Hematopoietic multipotent progenitor cell treated with erythropoietin and hydrocortisone succinate and interleukin-3 and kit ligand, for 17 days (in vitro differentiated cells): ENCODE data around the gene GLDC.
A peak's percentile ranks its signal among the peaks of the same experiment; 100 is the strongest.
"Not testable (repeated sequence)": the region's sequence is repeated elsewhere in the genome, so short reads cannot be mapped to it uniquely, and the experiment has no call there.

Experiments used
- DNase-seq: peaks from one replicate; pipeline ENCODE4 v3.0.0-alpha.2; 2015; ENCODE audit warnings: low spot score

Gene GLDC

DNA sequence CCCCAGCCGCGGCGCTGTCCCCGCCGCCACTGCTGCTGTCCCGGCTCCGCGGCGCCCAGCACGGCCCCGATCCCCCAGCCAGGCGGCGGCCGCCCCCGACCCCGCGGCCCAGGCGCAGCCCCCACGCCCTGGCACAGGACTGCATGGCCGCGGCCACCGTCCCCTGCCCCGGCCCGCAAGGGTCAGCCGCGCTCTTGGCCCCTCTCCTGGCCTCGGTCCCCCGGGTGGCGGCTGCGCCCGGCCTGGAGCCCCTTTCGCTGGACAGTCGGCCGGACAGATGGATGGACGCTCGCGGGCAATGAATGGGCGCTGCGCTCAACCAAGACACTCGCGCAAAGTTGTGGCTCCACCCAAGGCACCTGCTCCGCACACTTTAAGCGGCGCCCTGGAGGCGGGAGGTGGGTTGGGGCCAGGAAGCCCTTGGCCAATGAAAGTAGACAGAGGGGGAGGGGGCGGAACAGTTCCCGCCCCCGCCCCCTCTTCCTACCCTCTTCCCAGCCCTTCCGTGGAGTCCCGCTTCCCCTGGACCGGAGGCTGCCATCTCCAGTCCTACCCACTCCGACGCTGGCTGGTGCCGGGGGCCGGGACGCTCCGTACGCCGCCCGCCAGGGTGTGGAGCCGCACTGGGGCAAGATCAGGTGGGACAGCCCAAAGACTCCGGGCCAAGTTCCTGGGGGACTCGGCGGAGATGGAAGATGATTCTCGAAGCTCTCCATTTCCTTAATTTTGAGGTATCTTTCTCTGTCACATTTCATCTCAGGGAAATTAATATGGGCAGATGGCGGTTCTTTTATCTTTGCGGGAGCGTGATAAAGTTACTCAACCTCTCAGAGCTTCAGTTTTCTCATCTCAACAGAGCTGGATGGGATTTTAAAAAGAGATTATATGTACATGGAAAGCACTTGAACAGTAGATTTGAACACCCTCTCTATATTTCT, at the start of gene GLDC:
Gene GLDC, minus strand, starts transcription at position 375 of the 938 bp plus-strand sequence. Its CDS starts 230 bp downstream, at position 145.
- no peak for DNase-seq

DNA sequence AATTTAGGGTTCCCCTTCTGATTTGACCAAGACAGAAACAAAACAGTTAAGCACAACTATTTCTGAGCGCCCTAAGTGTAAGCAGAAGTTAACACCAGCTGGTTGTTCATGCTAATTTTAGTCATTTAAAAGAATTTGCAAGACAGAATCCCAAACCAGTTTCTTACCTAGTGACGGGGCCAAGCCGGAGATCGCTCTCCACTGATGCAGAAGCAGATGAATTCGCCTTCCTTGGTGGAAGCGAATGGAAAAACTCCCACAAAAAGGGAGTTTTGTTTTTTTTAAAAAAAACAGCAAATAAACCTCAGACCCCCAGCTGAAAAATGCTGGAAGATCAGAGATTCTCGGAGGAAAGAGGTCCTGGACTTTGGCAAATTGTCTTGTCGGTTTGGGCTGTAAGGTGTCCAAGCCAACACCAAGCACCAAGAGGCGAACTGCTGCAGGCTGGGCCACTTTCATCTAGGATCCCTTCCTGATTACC, 47.4 kb upstream of the GLDC start:
- peak; percentile 3 for DNase-seq

DNA sequence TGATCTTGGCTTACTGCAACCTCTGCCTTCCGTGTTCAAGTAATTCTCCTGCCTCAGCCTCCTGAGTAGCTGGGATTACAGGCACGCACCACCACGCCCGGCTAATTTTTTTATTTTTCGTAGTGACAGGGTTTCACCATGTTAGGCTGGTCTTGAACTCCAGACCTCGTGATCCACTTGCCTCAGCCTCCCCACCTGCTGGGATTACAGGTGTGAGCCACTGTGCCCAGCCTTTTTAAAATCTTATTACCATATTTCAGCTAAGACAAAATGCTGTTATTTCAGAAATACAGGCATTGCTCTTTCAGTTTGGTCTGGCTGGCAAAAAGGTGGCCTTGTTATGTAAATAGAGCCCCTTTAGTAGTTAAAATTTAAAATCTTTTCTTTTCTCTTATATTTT, 46.9 kb upstream of the GLDC start:
- DNase-seq, result no peak

DNA sequence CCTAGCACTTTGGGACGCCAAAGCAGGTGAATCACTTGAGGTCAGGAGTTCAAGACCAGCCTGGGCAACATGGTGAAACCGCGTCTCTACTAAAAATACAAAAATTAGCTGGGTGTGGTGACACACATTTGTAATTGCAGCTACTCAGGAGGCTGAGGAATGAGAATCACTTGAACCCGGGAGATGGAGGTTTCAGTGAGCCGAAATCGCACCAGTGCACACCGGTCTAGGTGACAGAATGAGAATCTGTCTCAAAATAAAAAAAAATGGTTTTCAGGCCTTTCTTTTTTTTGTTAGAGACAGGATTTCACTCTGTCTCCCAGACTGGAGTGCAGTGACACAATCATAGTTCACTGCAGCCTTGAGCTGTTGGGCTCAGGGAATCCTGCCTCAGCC, 45.1 kb upstream of the GLDC start:
- DNase-seq, result not testable (repeated sequence)

DNA sequence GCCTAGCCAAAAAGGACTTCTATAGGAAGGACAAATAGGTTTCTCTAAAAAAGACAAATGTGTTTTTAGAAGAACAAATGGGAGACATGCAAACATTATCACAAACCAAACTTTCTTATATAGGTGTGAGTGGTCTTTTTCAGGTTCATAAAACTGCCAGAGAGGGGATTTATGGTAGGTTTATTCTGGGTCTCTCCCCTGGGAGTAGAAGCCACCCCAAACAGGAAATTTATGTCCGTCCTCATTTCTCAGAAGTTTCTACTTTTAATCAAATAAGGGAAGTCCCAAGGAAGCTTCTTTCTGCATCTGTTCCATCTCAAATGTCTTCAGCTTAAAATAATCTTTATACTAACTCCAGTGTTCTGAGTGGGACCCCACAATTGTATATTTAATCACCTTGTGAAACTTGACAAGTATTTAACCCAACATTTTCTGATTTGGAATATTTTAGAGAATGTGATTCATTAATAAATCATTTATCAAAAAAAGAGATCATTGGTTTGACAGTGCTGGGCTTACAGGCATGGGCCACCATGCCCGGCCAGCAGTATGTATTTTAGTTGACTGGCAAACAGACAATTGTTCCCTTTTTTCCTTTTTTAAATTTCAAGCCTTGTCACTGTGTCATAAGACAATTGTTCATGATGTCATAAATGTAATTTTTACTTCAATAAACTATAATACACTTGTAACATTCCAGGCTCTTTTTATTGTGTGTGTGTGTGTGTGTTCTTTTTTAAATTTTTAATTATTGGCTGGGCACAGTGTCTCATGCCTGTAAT, 44.6 kb upstream of the GLDC start:
- DNase-seq, result peak; percentile 2

DNA sequence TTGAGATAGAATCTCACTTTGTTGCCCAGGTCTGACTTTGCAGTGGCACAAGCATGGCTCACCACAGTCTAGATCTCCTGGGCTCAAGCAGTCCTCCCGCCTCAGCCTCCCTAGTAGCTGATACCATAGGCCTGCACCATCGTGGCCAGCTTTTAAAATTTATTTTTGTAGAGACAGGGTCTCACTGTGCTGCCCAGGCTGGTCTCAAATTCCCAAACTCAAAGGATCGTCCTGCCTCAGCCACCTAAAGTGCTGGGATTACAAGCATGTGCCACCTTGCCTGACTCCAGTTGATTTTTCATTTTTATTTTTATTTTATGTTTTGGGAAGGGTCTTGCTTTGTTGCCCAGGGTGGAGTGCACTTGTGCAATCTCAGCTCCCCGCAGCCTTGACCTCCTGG, 41.7 kb upstream of the GLDC start:
- DNase-seq, result no peak

DNA sequence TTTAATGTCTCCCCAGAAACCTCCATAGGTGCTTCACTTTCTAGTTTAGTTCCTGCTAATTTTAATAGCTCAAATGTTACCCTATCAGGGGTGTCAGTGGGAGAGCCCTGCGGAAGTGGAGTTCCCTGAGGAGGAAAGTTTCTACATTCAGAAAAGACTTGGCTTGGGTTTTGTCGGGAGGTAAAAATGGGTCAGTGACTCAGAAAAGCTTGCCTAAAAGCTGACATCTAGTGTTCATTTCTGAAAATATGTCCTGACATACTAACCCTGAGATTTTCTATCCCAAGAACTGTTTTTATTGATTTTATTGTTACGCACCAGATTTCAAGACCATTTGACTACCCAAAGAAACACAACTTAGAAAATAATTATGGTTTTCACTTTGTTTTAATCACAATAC, 40.9 kb upstream of the GLDC start:
- peak; percentile 50 for DNase-seq

DNA sequence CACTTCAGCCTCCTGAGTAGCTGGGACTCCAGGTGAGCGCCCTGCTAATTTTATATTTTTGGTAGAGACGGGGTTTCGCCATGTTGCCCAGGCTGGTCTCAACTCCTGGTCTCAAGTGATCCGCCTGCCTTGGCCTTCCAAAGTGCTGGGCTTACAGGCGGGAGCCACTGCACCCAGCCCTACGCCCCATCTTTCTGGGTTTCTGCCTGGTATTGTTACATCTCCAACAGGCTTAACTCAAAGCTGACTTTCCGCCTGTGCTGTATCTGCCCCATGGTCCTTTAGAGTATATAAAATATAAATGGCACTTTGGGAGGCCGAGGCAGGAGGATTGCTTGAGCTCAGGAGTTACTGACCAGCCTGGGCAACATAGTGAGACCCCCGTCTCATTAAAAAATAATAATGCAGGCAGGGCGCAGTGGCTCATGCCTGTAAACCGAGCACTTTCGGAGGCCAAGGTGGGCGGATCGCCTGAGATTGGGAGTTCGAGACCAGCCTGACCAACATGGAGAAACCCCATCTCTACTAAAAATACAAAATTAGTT, 36.5 kb upstream of the GLDC start:
- DNase-seq, result no peak

DNA sequence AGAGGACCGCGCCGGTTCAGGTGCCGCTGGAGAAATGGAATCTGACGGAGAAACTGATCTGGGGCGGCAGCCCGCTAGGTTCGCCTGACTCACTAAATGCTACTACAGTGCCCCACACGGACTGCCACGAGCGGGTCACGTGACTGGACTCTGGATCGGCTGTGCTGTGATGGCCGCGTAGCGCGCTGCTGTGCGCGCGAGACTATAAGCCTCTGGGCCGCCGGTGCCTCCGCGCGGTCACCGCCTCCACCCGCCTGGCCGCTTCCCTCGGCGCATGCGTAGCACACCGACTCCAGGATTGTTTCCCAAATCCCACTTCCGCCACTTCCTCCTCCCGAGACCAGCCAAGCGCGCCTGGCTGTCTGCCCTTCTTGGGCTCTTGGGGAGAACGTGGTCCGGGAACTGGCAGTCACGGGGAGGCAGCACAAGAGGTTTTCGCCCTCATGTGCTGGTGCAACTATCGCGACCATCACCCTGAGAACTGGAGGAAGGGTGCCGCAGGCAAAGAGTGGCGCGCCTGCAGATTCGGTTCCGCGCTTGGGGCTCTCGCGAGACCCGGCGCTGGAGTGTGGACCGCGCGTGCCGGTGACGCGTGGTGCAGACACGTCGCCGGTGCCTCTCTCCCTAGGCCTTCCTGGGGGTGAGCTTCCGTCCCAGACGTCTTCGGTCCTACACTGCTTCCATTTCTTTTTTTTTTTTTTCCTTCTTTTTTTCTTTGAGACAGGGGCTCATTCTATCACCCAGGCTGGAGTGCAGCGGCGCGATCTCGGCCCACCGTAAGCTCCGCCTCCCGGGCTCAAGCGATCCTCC, 35.8 kb upstream of the GLDC start:
- DNase-seq, result peak; percentile 96

DNA sequence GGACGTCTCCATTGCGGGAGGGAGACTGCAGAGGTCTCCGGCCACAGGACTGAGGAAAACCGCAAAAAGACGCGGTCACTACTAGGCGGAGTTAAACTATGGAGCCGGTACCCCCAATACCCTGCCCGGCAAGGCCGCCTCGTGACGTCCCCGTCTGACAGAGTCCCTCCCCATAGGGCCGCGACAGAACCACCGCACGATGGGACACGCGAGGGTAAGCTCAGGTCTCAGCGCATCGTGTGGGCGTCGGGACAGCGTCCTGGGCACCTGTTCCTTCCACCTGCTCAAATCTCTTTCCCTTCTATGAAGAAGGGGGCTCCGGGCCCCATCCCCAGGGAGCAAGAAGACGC, 35.2 kb upstream of the GLDC start:
- no peak for DNase-seq

DNA sequence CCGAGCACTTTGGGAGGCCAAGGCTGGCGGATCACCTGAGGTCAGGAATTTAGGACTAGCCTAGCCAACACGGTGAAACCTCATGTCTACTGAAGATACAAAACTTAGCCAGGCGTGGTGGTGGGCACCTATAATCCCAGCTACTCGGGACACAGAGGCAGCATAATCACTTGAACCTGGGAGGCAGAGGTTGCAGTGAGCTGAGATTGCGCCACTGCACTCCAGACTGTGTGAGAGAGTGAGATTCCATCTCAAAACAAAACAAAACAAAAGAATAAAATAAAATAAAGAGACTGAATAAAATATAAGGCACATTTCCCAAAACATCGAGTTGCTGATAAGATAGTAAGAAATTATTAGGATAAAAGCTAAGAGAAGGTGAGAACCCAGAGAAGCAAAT, 32.3 kb upstream of the GLDC start:
- DNase-seq, result no peak

DNA sequence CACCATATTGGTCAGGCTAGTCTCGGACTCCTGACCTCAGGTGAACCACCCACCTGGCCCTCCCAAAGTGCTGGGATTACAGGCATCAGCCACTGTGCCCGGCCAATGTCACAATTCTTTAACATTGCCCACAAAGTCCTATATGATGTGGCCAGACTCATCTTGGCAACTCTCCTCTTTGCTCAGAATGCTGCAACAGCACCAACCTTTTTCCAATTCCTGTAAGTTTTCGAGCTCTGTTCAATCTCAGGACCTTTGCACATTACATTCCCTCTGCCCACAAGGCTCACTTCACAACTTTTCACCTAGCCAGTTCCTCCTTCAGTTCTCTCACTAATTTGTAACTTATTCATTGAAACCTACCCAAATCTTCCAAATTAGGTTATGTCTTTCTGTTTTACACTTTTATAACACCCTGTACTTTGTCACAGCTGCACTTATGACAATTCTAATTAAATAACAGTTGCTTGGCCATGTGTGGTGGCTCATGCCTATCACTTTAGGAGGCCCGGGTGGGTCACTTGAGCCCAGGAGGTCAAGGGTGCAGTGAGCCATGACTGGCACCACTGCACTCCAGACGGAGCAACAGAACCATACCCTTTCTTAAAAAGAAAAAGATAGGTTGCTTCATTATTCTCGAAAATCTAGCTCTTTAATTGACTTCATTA, 30.9 kb upstream of the GLDC start:
- DNase-seq, result no peak

DNA sequence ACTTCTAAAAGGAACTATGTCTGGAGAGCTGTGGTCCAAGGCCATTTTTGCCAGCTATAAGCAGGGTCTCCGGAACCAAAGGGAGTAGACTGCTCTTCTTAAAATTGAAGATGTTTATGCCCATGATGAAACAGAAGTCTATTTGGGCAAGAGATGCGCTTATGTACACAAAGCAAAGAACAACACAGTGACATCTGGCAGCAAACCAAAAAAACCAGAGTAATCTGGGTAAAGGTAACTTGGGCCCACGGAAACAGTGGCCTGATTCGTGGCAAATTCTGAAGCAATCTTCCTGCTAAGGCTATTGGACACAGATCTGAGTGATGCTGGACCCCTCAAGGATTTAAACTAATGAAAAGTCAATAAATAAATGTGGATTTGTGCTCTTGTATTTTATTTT, 29.7 kb upstream of the GLDC start:
- DNase-seq, result no peak

DNA sequence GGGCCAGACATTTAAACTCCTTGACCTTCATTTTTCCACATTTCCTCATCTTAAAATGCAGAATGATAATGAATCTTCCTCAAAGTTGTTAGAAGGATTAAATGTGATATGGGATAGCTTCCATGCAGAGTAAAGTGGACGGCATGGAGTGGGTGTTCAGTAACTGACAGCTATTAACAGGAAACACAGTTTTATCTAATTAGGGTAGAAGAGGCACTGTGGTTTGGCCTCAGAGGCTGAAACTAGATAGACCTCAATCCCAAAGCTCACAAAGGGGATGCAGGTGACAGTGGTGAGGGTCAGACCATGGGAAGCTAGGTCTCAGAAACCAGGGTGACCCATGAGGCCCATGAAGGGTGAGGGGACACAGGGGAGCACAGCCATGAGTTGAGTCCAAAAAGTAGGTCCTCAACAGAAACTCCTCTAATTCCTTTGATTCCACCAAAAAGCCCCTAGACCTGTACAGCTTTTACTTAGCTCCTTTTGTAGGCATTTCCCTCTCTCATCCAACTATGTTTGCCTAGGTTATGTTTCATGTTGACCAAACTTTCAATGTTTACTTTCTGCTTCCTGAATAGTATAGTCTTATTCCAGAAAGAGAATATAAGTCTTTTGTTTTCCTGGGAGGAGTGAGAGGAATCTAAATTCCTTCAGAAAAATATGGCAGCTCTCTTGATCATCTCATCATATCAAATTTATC, 27.9 kb upstream of the GLDC start:
- no peak for DNase-seq

DNA sequence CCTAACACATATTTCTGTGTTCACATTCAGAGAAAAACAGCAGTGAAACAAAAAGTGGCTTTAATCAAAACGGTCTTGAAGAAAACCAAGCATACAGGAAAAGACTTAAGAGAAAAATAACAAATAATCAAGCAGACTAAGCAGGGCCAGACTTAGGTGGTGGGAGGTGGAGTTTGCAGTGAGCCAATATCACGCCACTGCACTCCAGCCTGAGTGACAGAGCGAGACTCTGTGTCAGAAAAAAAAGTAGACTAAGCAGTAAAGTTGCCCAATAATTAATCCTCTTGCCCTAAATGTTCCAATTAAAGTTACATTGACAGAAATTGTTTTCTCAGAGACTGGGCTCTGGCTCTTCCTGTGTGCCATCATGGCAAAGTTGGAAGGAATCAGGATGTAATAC, 26.6 kb upstream of the GLDC start:
- peak; percentile 71 for DNase-seq

DNA sequence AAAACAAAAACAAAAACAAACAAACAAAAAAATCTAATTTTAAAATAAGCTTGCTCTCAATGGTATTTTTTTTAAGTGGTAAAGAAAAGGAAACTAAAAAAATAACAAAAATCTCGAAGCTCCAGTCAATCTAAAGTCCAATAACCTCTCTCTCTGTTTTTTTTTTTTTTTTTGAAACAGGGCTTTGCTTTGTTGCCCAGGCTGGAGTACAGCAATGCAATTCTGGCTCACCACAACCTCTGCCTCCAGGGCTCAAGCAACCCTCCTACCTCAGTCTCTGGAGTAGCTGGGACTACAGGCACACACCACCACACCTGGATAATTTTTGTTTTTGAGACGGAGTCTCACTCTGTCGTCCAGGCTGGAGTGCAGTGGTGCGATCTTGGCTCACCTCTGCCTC, 25.9 kb upstream of the GLDC start:
- no peak for DNase-seq

DNA sequence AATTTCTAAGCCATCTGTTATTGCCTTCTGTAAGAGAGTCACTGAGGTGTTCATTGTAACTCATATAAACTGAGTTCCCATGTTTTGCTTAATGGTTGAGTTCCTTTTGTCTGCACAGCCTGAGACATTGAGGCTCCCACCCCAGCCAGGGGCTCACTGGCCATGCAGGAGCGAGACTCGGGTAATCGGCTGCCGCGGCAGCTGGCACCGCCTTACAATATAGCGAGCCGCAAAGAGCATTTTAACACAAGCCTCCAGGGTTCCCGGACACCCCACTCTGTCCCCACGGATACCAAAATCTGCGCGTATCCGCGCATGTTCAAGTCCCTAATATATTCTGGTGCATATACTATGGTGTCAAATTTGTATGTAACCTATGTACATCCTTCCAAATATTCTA, 24.4 kb upstream of the GLDC start:
- DNase-seq, result no peak

DNA sequence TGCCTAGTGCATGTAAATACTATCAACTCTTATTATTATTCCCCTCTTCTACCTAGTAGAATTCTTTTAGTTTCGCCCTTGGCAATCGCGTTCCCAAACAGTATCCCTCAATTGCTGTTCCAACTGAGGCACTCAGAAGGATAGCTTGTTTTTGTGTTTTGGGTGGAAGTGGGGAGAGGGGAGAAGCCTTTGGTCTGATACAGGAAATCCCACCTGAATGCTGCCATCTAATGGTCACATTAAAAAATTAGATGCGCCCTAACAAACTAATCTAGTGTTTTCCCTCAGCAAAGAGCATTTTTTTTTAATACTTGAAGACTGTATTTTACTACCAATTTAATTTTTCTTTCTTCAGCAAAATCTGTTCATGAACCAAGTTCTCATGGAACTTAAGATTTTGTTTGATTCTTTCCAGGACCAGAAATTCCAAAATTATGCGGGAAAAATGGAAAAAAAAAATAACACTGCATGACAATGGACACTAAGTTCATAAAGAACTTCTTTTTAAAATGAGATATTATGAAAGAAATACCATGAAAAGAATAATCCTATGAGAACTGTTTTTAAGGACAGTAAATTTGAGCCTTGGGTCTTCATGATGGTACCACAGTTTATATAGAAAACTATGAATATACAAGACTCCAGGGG, 22.2 kb upstream of the GLDC start:
- DNase-seq, result peak; percentile 51

DNA sequence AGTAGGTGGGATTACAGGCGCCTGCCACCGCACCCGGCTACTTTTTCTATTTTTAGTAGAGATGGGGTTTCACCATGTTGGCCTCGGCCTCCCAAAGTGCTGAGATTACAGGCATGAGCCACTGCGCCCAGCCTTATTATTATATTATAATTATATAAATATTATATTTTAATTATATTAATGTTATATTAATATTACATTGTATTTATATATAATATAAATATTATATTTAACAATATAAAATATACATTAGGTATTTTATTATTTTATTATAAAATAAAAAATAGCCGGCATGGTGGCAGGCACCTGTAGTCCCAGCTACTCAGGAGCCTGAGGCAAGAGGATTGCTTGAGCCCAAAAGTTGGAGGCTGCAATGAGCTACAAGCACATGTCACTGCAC, 21.6 kb upstream of the GLDC start:
- DNase-seq, result no peak

DNA sequence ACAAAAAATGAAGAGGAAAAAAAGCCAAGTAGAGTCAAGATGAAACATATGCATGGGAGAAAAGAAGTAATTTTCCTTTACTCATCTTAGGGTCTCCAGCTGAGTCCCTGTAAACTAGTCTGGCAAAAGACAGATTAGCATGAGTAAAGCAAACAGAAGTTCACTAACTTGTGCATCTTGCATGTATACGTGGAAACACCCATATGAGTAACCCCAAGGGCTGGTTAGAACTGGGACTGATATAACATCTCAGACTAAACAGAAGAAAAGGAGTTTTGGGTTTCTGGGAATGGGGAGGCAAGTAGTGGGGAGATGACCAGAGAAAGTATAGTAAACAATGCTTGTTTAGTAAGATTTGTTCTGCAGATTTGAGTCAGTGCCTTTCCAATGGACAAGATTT, 20.1 kb upstream of the GLDC start:
- no peak for DNase-seq
